ENCODE measurements around the gene SRPRA.

GRCh38 chr11:126282361-126282735 lies 13.7 kb upstream of the SRPRA start:
- TF ChIP-seq CTCF (IDR thresholded peaks at IDR 0.05) (no peak), EP300 (IDR thresholded peaks at IDR 0.05) (no peak), POLR2AphosphoS5 (IDR thresholded peaks at IDR 0.05) (no peak)

Measured in sigmoid colon (tissue), 4 donors.